GM12878 (cell line): ENCODE data around the gene STRA6.

Source experiments
- POLR2A ChIP-seq: IDR thresholded peaks from 2 replicates; pipeline ENCODE4 v1.6.1; 2011; ENCODE audit warnings: low read depth, mild to moderate bottlenecking, low read length
- TARDBP ChIP-seq: IDR thresholded peaks from 2 replicates; pipeline ENCODE4 v1.6.1; 2016; ENCODE audit warnings: borderline replicate concordance
- TF ChIP-seq, protein P1 (sequence below): IDR thresholded peaks from 2 replicates; pipeline ENCODE4 v1.6.1; 2011; ENCODE audit warnings: borderline replicate concordance, low read depth, mild to moderate bottlenecking, moderate library complexity, low read length; ENCODE audit not compliant: insufficient read depth, poor library complexity, severe bottlenecking
- TF ChIP-seq, protein P2 (sequence below), 3 experiments: IDR thresholded peaks in 2 of 3; conservative IDR thresholded peaks in 1 of 3; 2 replicates each; pipeline ENCODE4 v1.5.1; 2011; ENCODE audit warnings: low read depth in 3 of 3, low read length in 3 of 3, mild to moderate bottlenecking in 3 of 3, control low read depth in 2 of 3, moderate library complexity in 2 of 3, inconsistent platforms in 1 of 3, mixed read lengths in 1 of 3; ENCODE audit not compliant: control insufficient read depth in 2 of 3, insufficient read depth in 1 of 3; ENCODE audit errors: extremely low read depth in 1 of 3
- TF ChIP-seq, protein P3 (sequence below): fragments of 450-650 bp; IDR thresholded peaks from 2 replicates; pipeline ENCODE4 v1.6.1; 2017; ENCODE audit warnings: antibody characterized with exemption, mild to moderate bottlenecking, moderate library complexity

DNA sequence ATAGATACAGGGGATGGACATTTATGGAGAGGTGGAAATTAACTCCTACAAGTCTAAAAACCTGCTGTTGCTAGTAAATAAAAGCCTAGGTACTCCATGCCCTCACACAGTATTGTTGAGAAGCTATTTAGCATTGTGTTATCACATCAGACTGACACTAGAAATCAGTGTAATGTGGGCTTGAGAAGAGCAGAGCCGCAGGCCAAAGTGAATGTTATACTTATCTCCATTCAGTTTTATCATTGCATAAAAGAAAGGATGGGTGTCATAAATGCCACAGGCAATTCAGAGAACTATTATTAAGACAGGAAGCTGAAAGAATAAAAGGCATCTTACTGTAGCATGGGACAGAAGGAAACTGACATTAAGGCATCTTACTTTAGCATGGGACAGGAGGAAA is 42.8 kb downstream of the STRA6 start:
- TF ChIP-seq, protein P1, sequence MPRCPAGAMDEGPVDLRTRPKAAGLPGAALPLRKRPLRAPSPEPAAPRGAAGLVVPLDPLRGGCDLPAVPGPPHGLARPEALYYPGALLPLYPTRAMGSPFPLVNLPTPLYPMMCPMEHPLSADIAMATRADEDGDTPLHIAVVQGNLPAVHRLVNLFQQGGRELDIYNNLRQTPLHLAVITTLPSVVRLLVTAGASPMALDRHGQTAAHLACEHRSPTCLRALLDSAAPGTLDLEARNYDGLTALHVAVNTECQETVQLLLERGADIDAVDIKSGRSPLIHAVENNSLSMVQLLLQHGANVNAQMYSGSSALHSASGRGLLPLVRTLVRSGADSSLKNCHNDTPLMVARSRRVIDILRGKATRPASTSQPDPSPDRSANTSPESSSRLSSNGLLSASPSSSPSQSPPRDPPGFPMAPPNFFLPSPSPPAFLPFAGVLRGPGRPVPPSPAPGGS, result no peak
- no peak for TF ChIP-seq POLR2A
- TF ChIP-seq, protein P2, sequence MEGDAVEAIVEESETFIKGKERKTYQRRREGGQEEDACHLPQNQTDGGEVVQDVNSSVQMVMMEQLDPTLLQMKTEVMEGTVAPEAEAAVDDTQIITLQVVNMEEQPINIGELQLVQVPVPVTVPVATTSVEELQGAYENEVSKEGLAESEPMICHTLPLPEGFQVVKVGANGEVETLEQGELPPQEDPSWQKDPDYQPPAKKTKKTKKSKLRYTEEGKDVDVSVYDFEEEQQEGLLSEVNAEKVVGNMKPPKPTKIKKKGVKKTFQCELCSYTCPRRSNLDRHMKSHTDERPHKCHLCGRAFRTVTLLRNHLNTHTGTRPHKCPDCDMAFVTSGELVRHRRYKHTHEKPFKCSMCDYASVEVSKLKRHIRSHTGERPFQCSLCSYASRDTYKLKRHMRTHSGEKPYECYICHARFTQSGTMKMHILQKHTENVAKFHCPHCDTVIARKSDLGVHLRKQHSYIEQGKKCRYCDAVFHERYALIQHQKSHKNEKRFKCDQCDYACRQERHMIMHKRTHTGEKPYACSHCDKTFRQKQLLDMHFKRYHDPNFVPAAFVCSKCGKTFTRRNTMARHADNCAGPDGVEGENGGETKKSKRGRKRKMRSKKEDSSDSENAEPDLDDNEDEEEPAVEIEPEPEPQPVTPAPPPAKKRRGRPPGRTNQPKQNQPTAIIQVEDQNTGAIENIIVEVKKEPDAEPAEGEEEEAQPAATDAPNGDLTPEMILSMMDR (IDR thresholded peaks at IDR 0.05 in 2 of 3, conservative IDR thresholded peaks at IDR 0.05 in 1 of 3; ENCODE audit: control insufficient read depth in 2 of 3, extremely low read depth in 1 of 3, insufficient read depth in 1 of 3, low read depth in 3 of 3, low read length in 3 of 3), result no peak
- TF ChIP-seq, protein P3, sequence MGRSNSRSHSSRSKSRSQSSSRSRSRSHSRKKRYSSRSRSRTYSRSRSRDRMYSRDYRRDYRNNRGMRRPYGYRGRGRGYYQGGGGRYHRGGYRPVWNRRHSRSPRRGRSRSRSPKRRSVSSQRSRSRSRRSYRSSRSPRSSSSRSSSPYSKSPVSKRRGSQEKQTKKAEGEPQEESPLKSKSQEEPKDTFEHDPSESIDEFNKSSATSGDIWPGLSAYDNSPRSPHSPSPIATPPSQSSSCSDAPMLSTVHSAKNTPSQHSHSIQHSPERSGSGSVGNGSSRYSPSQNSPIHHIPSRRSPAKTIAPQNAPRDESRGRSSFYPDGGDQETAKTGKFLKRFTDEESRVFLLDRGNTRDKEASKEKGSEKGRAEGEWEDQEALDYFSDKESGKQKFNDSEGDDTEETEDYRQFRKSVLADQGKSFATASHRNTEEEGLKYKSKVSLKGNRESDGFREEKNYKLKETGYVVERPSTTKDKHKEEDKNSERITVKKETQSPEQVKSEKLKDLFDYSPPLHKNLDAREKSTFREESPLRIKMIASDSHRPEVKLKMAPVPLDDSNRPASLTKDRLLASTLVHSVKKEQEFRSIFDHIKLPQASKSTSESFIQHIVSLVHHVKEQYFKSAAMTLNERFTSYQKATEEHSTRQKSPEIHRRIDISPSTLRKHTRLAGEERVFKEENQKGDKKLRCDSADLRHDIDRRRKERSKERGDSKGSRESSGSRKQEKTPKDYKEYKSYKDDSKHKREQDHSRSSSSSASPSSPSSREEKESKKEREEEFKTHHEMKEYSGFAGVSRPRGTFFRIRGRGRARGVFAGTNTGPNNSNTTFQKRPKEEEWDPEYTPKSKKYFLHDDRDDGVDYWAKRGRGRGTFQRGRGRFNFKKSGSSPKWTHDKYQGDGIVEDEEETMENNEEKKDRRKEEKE, result no peak
- no peak for TF ChIP-seq TARDBP
